Measurements from ENCODE around the gene STK11IP.

DNA sequence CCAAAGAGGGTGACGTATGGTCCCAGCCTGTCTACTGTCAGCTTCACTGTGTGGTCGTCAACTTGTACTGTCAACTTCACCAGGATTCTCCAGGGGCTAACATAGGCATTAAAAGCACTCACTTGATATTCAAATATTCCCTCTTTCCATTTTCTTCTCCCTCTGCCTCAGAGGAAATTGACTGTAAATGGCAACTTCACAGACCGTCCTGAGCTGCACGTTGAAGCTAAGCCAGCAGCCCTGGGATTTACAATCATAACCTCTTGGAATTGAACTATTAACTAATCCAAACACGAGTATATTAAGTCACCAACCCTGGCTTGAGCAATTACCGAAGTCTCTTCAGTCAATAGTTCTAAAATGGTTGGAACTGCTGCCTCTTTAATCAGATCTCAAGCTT is 68.3 kb downstream of the STK11IP start:
- TF ChIP-seq POLR2A (IDR thresholded peaks at IDR 0.05) (no peak), POLR2AphosphoS5 (IDR thresholded peaks at IDR 0.05) (no peak)
- TF ChIP-seq, protein P1, sequence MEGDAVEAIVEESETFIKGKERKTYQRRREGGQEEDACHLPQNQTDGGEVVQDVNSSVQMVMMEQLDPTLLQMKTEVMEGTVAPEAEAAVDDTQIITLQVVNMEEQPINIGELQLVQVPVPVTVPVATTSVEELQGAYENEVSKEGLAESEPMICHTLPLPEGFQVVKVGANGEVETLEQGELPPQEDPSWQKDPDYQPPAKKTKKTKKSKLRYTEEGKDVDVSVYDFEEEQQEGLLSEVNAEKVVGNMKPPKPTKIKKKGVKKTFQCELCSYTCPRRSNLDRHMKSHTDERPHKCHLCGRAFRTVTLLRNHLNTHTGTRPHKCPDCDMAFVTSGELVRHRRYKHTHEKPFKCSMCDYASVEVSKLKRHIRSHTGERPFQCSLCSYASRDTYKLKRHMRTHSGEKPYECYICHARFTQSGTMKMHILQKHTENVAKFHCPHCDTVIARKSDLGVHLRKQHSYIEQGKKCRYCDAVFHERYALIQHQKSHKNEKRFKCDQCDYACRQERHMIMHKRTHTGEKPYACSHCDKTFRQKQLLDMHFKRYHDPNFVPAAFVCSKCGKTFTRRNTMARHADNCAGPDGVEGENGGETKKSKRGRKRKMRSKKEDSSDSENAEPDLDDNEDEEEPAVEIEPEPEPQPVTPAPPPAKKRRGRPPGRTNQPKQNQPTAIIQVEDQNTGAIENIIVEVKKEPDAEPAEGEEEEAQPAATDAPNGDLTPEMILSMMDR (IDR thresholded peaks at IDR 0.05): no peak
